ENCODE results near the gene TNFRSF11A.

Gene TNFRSF11A

GRCh38 chr18:62384610-62385097 lies 59.5 kb downstream of the TNFRSF11A start:
- no peak for DNase-seq (ENCODE audit: low spot score)

GRCh38 chr18:62386091-62386490 lies 61.0 kb downstream of the TNFRSF11A start:
- DNase-seq (ENCODE audit: low spot score), result no peak

DNA sequence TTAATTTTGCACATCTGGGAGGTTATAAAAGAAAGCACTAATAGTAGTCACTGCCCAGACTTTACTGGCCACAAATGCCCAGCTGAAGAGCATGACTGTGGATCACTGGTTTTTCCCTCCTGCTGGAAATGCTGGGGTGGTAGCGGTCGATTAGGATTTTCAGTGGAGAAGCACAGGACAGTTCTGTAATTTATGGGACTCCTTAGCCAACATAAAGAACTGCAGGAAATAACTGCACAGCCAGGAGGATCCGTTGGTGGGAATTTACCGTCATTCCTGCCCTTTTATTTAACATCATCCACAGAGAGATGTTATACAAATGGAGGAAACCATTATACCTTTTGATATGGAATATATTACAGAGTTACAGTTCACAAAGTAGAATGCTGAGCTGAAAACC lies 61.5 kb downstream of the TNFRSF11A start:
- no peak for DNase-seq (ENCODE audit: low spot score)

GRCh38 chr18:62387257-62387656 lies 62.1 kb downstream of the TNFRSF11A start:
- no peak for DNase-seq (ENCODE audit: low spot score)

- DNase-seq (ENCODE audit: low spot score), result no peak
These were observed 64.0 kb downstream of the TNFRSF11A start for GRCh38 chr18:62388855-62389760.

DNA sequence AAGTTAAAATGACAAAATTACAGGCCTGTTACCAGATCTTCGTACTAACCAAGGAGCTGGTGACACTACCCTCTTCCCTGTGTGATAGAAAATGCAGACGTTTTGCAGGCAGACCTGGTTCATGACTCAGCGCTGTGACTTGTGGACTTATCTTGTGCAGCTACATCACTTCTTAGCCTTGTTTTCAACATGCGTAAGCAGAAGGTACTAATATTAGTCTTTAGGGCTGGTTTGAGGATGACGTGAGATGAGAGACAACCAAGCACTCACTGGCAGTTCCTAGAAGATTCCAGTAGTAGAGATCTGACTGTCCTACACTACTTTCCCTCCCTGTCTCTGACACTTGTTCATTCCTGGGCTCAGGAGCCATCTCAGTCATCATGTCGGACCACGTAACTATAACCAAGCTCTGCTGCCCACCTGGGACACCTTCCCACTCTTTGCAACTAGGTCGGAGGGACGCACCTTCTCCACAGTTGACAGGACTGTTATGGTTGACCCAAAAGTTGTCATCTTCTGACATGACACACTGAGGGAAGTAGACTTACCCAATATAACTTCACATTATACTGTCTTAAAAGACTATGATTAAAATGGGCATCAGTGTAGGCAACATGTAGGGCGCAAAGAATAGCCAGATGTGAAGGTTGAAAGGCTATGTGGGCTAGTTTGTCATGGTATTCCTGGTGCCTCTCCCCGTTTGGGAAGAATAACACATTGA lies 64.8 kb downstream of the TNFRSF11A start:
- no peak for DNase-seq (ENCODE audit: low spot score)

DNA sequence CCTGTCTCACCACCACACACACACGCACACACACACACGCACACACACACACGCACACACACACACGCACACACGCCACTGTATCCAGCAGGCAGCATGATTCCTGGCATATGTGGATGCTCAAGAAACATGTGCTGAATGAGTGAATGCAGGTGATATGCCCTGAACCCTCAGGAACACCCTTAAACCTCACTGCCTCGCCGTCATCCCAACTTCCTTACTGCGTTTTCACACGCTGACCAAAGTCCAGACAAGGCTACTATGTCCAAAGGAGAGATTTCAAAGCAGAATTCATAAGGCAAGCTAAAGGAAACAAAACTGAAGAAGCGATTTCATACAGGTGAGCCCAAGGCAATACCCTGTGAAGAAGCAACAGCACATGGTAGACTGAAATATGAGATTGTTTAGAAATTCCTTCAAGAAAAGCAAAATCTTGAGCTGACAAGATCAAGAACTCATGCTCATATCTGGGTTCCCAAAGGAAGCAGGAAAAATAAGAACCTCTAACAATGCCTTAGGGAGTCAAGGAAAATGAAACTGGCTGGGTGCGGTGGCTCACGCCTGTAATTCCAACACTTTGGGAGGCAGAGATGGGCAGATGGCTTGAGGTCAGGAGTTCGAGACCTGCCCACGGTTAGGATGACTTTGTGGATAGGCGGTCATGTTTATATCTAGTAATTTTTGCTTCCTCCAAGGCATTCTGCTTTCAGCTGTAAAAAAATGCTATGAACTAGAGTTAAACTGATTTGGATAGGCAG lies 69.1 kb downstream of the TNFRSF11A start:
- DNase-seq (ENCODE audit: low spot score), result no peak

- DNase-seq (ENCODE audit: low spot score), result no peak
These were observed 71.3 kb downstream of the TNFRSF11A start for GRCh38 chr18:62396381-62396780.

- no peak for DNase-seq (ENCODE audit: low spot score)
These were observed 71.9 kb downstream of the TNFRSF11A start for GRCh38 chr18:62396967-62397366.

DNA sequence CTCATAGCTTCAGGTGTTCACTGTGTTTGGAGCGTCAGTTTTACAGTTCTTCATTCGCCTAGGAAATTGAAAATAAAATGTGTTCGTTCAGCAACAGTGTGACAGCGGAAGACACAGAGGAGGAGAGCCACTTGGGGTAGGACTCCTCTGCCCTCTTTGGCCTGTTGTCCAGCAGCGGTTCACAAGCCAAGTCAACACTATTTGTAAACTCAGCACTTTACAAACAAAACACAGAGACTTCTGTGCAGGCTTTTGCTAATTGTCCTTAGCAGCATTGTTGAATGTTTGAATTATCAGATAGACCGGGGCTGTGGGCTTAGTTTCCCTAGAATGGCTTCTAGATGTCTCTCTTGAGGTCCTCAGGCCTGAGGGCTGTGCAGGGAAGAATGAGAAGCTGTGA lies 73.2 kb downstream of the TNFRSF11A start:
- DNase-seq (ENCODE audit: low spot score), result no peak

- DNase-seq (ENCODE audit: low spot score), result no peak
These were observed 74.2 kb downstream of the TNFRSF11A start for GRCh38 chr18:62399276-62399675.

DNA sequence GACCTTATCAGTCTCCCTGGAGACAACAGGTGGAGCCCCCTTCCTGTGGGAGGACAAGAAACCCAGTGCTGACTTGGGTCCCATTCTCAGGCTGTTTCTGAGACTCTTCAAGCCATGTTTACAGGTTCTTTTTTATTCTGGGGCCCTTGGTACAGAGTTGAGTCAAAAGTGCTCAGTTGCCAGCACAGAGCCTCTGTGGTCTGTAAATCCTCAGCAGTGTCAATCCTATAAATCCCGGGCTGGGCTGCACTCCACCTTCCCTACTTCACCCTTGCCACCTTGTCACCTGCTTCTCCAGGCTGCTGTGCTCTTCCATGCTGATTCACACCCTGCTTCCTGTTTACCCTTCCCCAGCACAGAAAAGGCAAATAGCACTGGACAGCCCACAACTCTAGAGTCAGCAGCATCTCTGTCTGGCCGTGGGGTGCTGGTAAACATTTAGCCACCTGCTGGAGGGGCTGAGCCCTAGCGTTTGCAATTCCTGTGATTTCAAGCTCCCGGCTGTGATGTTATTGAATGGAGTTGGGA lies 74.7 kb downstream of the TNFRSF11A start:
- peak; percentile 53 for DNase-seq (ENCODE audit: low spot score)

GRCh38 chr18:62400916-62401315 lies 75.8 kb downstream of the TNFRSF11A start:
- no peak for DNase-seq (ENCODE audit: low spot score)

- no peak for DNase-seq (ENCODE audit: low spot score)
These were observed 77.3 kb downstream of the TNFRSF11A start for GRCh38 chr18:62402342-62402948.

- DNase-seq (ENCODE audit: low spot score), result no peak
These were observed 78.0 kb downstream of the TNFRSF11A start for GRCh38 chr18:62403120-62403519.

DNA sequence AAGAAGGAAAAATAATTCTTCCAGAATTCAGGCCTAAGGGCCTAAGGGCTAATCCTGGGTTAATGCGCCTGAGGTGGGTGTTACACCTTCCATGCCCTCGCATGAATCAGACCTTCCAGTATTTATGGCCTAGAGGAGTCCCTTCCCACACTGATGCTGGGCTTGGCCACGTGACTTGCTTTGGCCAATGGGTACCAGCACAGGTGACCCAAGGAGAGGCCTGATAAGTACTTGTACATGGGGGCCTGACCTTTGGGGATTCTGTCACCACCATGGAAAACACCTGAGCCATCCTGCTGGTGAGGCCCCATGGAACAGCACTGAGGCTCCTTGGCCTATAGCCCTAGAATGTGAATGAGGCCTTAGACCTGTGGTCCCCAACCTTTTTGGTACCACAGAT lies 79.8 kb downstream of the TNFRSF11A start:
- DNase-seq (ENCODE audit: low spot score), result no peak

DNA sequence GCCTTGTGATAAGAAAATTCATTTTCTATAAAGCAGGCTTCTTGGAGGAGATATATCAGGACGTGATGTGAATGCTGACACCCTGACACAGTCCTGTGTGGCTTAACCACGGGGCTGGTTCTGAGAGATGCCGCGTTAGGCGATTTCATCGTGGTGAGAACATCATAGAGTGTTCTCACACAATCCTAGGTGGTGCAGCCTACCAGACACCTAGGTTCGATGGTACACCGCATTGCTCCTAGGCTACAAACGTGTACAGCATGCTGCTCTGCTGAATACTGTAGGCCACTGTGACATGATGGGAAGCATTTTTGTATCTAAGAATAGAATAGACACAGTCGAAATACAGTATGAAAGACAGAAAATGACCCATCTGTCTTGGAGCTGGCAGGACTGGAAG lies 82.5 kb downstream of the TNFRSF11A start:
- DNase-seq (ENCODE audit: low spot score), result no peak

DNA sequence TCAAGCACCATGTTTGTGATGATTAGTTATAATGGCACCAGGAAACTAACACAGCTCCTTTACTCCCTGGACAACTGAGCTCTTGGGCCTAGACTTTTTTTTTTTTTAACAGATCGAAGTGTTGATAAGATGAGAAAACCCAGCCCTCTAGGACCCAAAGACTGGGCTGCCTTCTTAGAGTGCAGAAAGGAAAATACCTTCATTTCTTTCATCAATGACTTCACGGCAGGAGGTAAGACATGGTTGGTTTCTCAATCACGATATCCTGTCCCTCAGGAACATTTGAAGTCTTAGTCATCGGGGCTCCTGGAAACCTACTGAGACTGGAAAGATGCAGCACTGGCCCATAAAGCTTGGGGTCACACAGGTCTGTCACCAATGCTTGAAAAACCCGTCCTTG lies 84.7 kb downstream of the TNFRSF11A start:
- DNase-seq (ENCODE audit: low spot score), result no peak

GRCh38 chr18:62412231-62412979 lies 87.3 kb downstream of the TNFRSF11A start:
- no peak for DNase-seq (ENCODE audit: low spot score)

- DNase-seq (ENCODE audit: low spot score), result no peak
These were observed 88.1 kb downstream of the TNFRSF11A start for GRCh38 chr18:62413206-62413605.

DNA sequence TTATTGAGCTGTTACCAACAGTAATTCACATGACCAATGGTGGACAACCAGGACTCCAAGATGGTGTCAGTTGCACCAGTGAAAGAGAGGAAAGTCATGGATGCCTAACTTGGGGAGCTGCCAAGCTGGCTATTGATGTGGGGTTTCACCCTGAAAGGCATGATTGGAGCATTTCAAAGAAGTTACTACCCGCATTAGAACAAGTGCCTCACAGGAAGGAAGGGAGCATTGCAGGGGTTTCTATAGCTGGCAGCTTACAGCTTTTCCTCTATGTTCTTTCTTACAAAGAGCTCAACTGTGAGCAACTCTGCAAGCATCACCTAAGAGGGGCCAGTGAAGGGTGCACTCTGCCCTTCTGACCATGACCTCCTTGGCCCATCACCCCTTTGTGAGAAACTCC lies 93.1 kb downstream of the TNFRSF11A start:
- DNase-seq (ENCODE audit: low spot score), result no peak
